A549 (cell line): ENCODE data around the gene NGEF.

Experiments used
- HOXA7 ChIP-seq: fragments of 250-450 bp; sonication (Bioruptor Pico); IDR thresholded peaks from 2 replicates; pipeline ENCODE4 v1.5.0; 2020; ENCODE audit warnings: mild to moderate bottlenecking, moderate library complexity
- HOXB5 ChIP-seq: fragments of 250-450 bp; sonication (Bioruptor Pico); IDR thresholded peaks from 2 replicates; pipeline ENCODE4 v1.5.0; 2020; ENCODE audit warnings: mild to moderate bottlenecking, moderate library complexity
- POLR2A ChIP-seq: IDR thresholded peaks from 2 replicates; pipeline ENCODE4 v1.6.1; 2012; ENCODE audit warnings: mild to moderate bottlenecking, low read length
- RCOR1 ChIP-seq: fragments of 150-350 bp; IDR thresholded peaks from 2 replicates; pipeline ENCODE4 v1.6.1; 2014; ENCODE audit warnings: antibody characterized with exemption, low read length, low read depth
- ZNF302 ChIP-seq: fragments of 250-450 bp; sonication (Bioruptor Pico); IDR thresholded peaks from 2 replicates; pipeline ENCODE4 v1.9.0; 2021; ENCODE audit warnings: inconsistent platforms, mild to moderate bottlenecking, moderate library complexity
- TF ChIP-seq, protein P1 (sequence below): fragments of >200 bp; sonication (Bioruptor Twin); formaldehyde crosslinking; IDR thresholded peaks from 3 replicates; pipeline ENCODE4 v1.5.1; 2016

DNA sequence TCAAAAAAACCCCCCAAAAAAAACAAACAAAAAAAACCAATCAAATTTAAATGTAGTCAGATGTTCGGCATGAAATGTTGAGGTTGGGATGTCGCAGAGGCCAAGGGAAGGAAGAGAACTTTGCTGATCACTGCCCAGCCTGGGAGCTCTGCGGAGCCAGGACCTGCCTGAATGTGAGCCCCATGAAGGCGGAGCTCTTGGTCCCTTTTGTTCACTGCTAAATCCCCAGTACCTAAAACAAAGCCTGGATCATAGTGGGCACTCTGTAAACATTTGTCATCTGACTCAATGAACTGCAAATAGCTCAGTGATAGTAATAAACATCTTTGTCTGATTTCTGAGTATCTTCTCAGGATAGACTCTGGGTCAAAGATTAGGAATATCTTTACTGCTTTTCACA, 64.0 kb downstream of the NGEF start:
- TF ChIP-seq HOXB5 (CRISPR knock-in tag) (no peak), POLR2A (no peak), RCOR1 (no peak), ZNF302 (CRISPR knock-in tag) (no peak), HOXA7 (no peak)
- TF ChIP-seq, protein P1, sequence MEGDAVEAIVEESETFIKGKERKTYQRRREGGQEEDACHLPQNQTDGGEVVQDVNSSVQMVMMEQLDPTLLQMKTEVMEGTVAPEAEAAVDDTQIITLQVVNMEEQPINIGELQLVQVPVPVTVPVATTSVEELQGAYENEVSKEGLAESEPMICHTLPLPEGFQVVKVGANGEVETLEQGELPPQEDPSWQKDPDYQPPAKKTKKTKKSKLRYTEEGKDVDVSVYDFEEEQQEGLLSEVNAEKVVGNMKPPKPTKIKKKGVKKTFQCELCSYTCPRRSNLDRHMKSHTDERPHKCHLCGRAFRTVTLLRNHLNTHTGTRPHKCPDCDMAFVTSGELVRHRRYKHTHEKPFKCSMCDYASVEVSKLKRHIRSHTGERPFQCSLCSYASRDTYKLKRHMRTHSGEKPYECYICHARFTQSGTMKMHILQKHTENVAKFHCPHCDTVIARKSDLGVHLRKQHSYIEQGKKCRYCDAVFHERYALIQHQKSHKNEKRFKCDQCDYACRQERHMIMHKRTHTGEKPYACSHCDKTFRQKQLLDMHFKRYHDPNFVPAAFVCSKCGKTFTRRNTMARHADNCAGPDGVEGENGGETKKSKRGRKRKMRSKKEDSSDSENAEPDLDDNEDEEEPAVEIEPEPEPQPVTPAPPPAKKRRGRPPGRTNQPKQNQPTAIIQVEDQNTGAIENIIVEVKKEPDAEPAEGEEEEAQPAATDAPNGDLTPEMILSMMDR, result no peak
